IMR-90 (cell line): Measurements from ENCODE around the gene HEXD. TPM values are rescaled to one million over a fixed set of nuclear protein-coding genes. Genes with fewer than 3 reads are reported as not detected.

Experiments
- ATAC-seq: fragments of 200-7000 bp; cut with Tn5 transposase; 2 replicates; pipeline ENCODE4 v1.9.1; 2020; ENCODE audit warnings: low read depth, mild to moderate bottlenecking, moderate library complexity
- BruUV-seq: library from RNA; stranded (reverse); fragments of 400-500 nt; replicated peaks from 2 replicates; lab custom pipeline; 2021; lab: Mats Ljungman, UMichigan
- CTCF ChIA-PET: fragments of 300-600 bp; formaldehyde crosslinking; extraction: SDS; loops from one replicate; lab custom pipeline; 2021; ENCODE audit warnings: antibody characterized with exemption; lab: Yijun Ruan, JAX
- POLR2A ChIA-PET: fragments of 300-600 bp; sonication (Branson Sonifier 250); formaldehyde crosslinking; loops from one replicate; lab custom pipeline; 2022; ENCODE audit warnings: antibody characterized with exemption; ENCODE audit not compliant: unreplicated experiment; lab: Charles Lee
- DNase-seq: peaks from one replicate; pipeline ENCODE4 v3.0.0; 2013
- H2AFZ ChIP-seq: replicated peaks from 2 replicates; pipeline ENCODE3; 2013; ENCODE audit warnings: low read length, mild to moderate bottlenecking; ENCODE audit not compliant: poor library complexity
- H2AK5ac ChIP-seq: 2 replicates; pipeline ENCODE4 v1.6.1; 2013; ENCODE audit warnings: low read depth, low read length, inconsistent platforms
- H2AK9ac ChIP-seq: replicated peaks from 2 replicates; pipeline ENCODE3; 2013; ENCODE audit warnings: mild to moderate bottlenecking, low read depth, low read length, moderate library complexity; ENCODE audit not compliant: poor library complexity
- H2BK120ac ChIP-seq: 2 replicates; pipeline ENCODE4 v1.6.1; 2013; ENCODE audit warnings: low read depth, low read length, inconsistent platforms
- H2BK15ac ChIP-seq: 3 replicates; pipeline ENCODE4 v1.6.1; 2013; ENCODE audit warnings: low read depth, low read length, inconsistent platforms
- H2BK20ac ChIP-seq: 2 replicates; pipeline ENCODE4 v1.6.1; 2013; ENCODE audit warnings: low read depth, mild to moderate bottlenecking, inconsistent platforms, low read length, moderate library complexity
- H2BK5ac ChIP-seq: 2 replicates; pipeline ENCODE4 v1.6.1; 2013; ENCODE audit warnings: mild to moderate bottlenecking, low read depth, low read length, inconsistent platforms; ENCODE audit not compliant: poor library complexity, severe bottlenecking
- H3K14ac ChIP-seq: replicated peaks from 2 replicates; pipeline ENCODE4 v1.6.1; 2013; ENCODE audit warnings: low read depth, low read length, inconsistent platforms
- H3K18ac ChIP-seq: 2 replicates; pipeline ENCODE4 v1.6.1; 2013; ENCODE audit warnings: low read depth, low read length, control low read depth
- H3K23ac ChIP-seq: 2 replicates; pipeline ENCODE4 v1.6.1; 2013; ENCODE audit warnings: low read depth, low read length, inconsistent platforms
- H3K27ac ChIP-seq: 2 replicates; pipeline ENCODE4 v1.5.1; 2013; ENCODE audit warnings: mild to moderate bottlenecking, control low read depth, low read length; ENCODE audit not compliant: insufficient read depth
- H3K27me3 ChIP-seq: 2 replicates; pipeline ENCODE4 v1.6.1; 2013; ENCODE audit warnings: low read length; ENCODE audit not compliant: control insufficient read depth, insufficient read depth
- H3K36me3 ChIP-seq: 2 replicates; pipeline ENCODE4 v1.6.1; 2013; ENCODE audit warnings: low read length, mixed read lengths; ENCODE audit not compliant: control insufficient read depth, insufficient read depth
- H3K4ac ChIP-seq: 2 replicates; pipeline ENCODE4 v1.6.1; 2013; ENCODE audit warnings: low read depth, low read length, inconsistent platforms
- H3K4me1 ChIP-seq: 2 replicates; pipeline ENCODE4 v1.6.1; 2013; ENCODE audit warnings: low read length, mixed read lengths; ENCODE audit not compliant: control insufficient read depth, insufficient read depth
- H3K4me2 ChIP-seq: 2 replicates; pipeline ENCODE4 v1.6.1; 2013; ENCODE audit warnings: low read depth, mild to moderate bottlenecking, control low read depth, low read length, moderate library complexity
- H3K4me3 ChIP-seq: 2 replicates; pipeline ENCODE4 v1.5.1; 2013; ENCODE audit warnings: low read depth, mild to moderate bottlenecking, control low read depth, low read length, moderate library complexity; ENCODE audit not compliant: insufficient read depth
- H3K56ac ChIP-seq: 2 replicates; pipeline ENCODE4 v1.6.1; 2013; ENCODE audit warnings: low read length, inconsistent platforms; ENCODE audit not compliant: insufficient read depth; ENCODE audit errors: extremely low read depth
- H3K79me1 ChIP-seq, 2 experiments: 2 replicates each; pipeline ENCODE4 v1.6.1; 2013; ENCODE audit warnings: low read length in 2 of 2, inconsistent platforms in 1 of 2, low read depth in 1 of 2
- H3K9ac ChIP-seq: 2 replicates; pipeline ENCODE4 v1.6.1; 2013; ENCODE audit warnings: low read depth, low read length, control low read depth
- H3K9me1 ChIP-seq: 2 replicates; pipeline ENCODE4 v1.6.1; 2013; ENCODE audit warnings: low read length, inconsistent platforms; ENCODE audit not compliant: insufficient read depth
- H3K9me3 ChIP-seq: 2 replicates; pipeline ENCODE4 v1.6.1; 2013; ENCODE audit warnings: low read length; ENCODE audit not compliant: control insufficient read depth, insufficient read depth
- H4K20me1 ChIP-seq: 2 replicates; pipeline ENCODE4 v1.6.1; 2013; ENCODE audit warnings: low read length, inconsistent platforms; ENCODE audit not compliant: insufficient read depth
- H4K5ac ChIP-seq: 2 replicates; pipeline ENCODE4 v1.6.1; 2013; ENCODE audit warnings: mild to moderate bottlenecking, low read depth, low read length, control low read depth
- H4K8ac ChIP-seq, 2 experiments: 2 replicates each; pipeline ENCODE4 v1.6.1; 2013; ENCODE audit warnings: low read depth in 2 of 2, low read length in 2 of 2, control low read depth in 1 of 2, inconsistent platforms in 1 of 2
- H4K91ac ChIP-seq: 2 replicates; pipeline ENCODE4 v1.6.1; 2013; ENCODE audit warnings: low read depth, low read length, inconsistent platforms; ENCODE audit not compliant: insufficient read depth
- BHLHE40 ChIP-seq: fragments of 150-350 bp; IDR thresholded peaks from 2 replicates; pipeline ENCODE4 v1.6.1; 2016; ENCODE audit warnings: mild to moderate bottlenecking, low read depth, low read length
- CEBPB ChIP-seq: IDR thresholded peaks from 2 replicates; pipeline ENCODE4 v1.6.1; 2012; ENCODE audit warnings: low read depth, low read length, improper control_type of control experiment
- CHD1 ChIP-seq: IDR thresholded peaks from 2 replicates; pipeline ENCODE4 v1.6.1; 2012; ENCODE audit warnings: low read depth, low read length, improper control_type of control experiment
- CTCF ChIP-seq: conservative IDR thresholded peaks from 2 replicates; pipeline ENCODE4 v1.5.1; 2012; ENCODE audit warnings: mild to moderate bottlenecking, low read depth, low read length, improper control_type of control experiment
- ELK1 ChIP-seq: fragments of 150-350 bp; IDR thresholded peaks from 2 replicates; pipeline ENCODE4 v1.6.1; 2016; ENCODE audit warnings: low read depth, mild to moderate bottlenecking, low read length, moderate library complexity, borderline replicate concordance
- FOS ChIP-seq: fragments of 150-350 bp; IDR thresholded peaks from 2 replicates; pipeline ENCODE4 v1.6.1; 2016; ENCODE audit warnings: low read depth, low read length
- MAFK ChIP-seq: IDR thresholded peaks from 2 replicates; pipeline ENCODE4 v1.6.1; 2012; ENCODE audit warnings: low read depth, low read length, improper control_type of control experiment
- MAZ ChIP-seq: IDR thresholded peaks from 2 replicates; pipeline ENCODE4 v1.6.1; 2012; ENCODE audit warnings: low read depth, mild to moderate bottlenecking, low read length, improper control_type of control experiment, moderate library complexity, borderline replicate concordance
- MXI1 ChIP-seq: IDR thresholded peaks from 2 replicates; pipeline ENCODE4 v1.6.1; 2012; ENCODE audit warnings: low read depth, mild to moderate bottlenecking, low read length, moderate library complexity, borderline replicate concordance
- NFE2L2 ChIP-seq: fragments of 150-350 bp; IDR thresholded peaks from 2 replicates; pipeline ENCODE4 v1.6.1; 2016; ENCODE audit warnings: low read depth, mild to moderate bottlenecking, low read length
- POLR2A ChIP-seq: IDR thresholded peaks from 2 replicates; pipeline ENCODE4 v1.6.1; 2012; ENCODE audit warnings: mild to moderate bottlenecking, low read depth, low read length
- RAD21 ChIP-seq: IDR thresholded peaks from 2 replicates; pipeline ENCODE4 v1.6.1; 2012; ENCODE audit warnings: low read length, improper control_type of control experiment
- RCOR1 ChIP-seq: IDR thresholded peaks from 2 replicates; pipeline ENCODE4 v1.6.1; 2012; ENCODE audit warnings: mild to moderate bottlenecking, low read length, improper control_type of control experiment; ENCODE audit not compliant: insufficient replicate concordance
- RFX5 ChIP-seq: IDR thresholded peaks from 2 replicates; pipeline ENCODE4 v1.8.0; 2012; ENCODE audit warnings: low read depth, mild to moderate bottlenecking, low read length, moderate library complexity
- SMC3 ChIP-seq: fragments of 150-350 bp; IDR thresholded peaks from 2 replicates; pipeline ENCODE4 v1.6.1; 2016; ENCODE audit warnings: low read depth, mild to moderate bottlenecking, antibody characterized with exemption, low read length, moderate library complexity
- USF2 ChIP-seq: fragments of 150-350 bp; IDR thresholded peaks from 2 replicates; pipeline ENCODE4 v1.6.1; 2017; ENCODE audit warnings: mild to moderate bottlenecking, antibody characterized with exemption, low read length, low read depth
- WGBS, 2 experiments: methylation state at CpG; one replicate each; pipeline versions ENCODE4 v1.1.5 to v1.1.7; 2013; ENCODE audit warnings: missing lambda C conversion rate in 2 of 2; ENCODE audit not compliant: insufficient read length in 1 of 2; ENCODE audit errors: extremely low coverage in 2 of 2; 5-methylcytosine and 5-hydroxymethylcytosine counted together
- dilution Hi-C: fragments of 300-500 bp; cut with HindIII; formaldehyde crosslinking; loops from one replicate; pipeline ENCODE4 v1.14.3; 2018; ENCODE audit warnings: low sequenced_read_pairs; ENCODE audit not compliant: unreplicated experiment
- in situ Hi-C: fragments of 300-500 bp; cut with MboI; formaldehyde crosslinking; loops from 3 replicates; pipeline ENCODE4 v1.14.3; 2019; ENCODE audit warnings: low sequenced_read_pairs, inconsistent platforms, mixed read lengths
- intact Hi-C: fragments of 100-400 bp; cut with micrococcal nuclease; formaldehyde crosslinking; loops from 2 replicates; pipeline ENCODE4 v1.10.0; 2022
- polyA plus RNA-seq, 3 experiments: library from polyadenylated mRNA; depleted of rRNA; stranded (reverse); fragments of >200 nt; gene quantifications; 2 replicates each; pipeline ENCODE4 v1.2.3, GENCODE V29; 2012; ENCODE audit warnings: low replicate concordance in 1 of 3
- total RNA-seq: library from RNA; depleted of rRNA; stranded (reverse); fragments of >200 nt; gene quantifications from 2 replicates; pipeline ENCODE4 v1.2.3, GENCODE V29; 2012

The HEXD gene
- total and polyA plus RNA-seq, 2 of the 4 experiments (the other 2 are of a cell fraction) = 3.8 to 9.5 TPM

GRCh38 chr17:82402865-82403264, 15.3 kb upstream of the HEXD start:
- POLR2A ChIA-PET = no interaction called here
- TF ChIP-seq RCOR1 = no peak
- TF ChIP-seq CHD1 = no peak
- no peak for TF ChIP-seq MXI1
- no peak for TF ChIP-seq USF2
- TF ChIP-seq RFX5 = no peak
- TF ChIP-seq SMC3 = no peak
- TF ChIP-seq POLR2A = no peak
- TF ChIP-seq FOS = no peak
- no peak for TF ChIP-seq CEBPB
- TF ChIP-seq ELK1 = no peak
- no peak for TF ChIP-seq BHLHE40
- no peak for TF ChIP-seq MAZ
- no peak for TF ChIP-seq CTCF
- no peak for TF ChIP-seq MAFK
- TF ChIP-seq RAD21 = no peak
- TF ChIP-seq NFE2L2 = no peak
- Histone ChIP-seq H2BK5ac (no peak overlapping the region), H3K27ac (no peak overlapping the region), H3K4me3 (no peak overlapping the region), H3K4ac (no peak overlapping the region), H3K4me1 (peaks cover under 1% of the 10 kb centered on the region; the same call in 1 of the 2 replicates), H3K36me3 (peaks cover 6% of the 10 kb centered on the region; the same call in 1 of the 2 replicates), H4K8ac (no peak overlapping the region), H4K5ac (no peak overlapping the region), H4K20me1 (no peaks in the 10 kb centered on the region; the same call in 1 of the 2 replicates), H3K14ac (no peak overlapping the region), H3K79me1 (no peaks in the 10 kb centered on the region; a peak in 1 of 4 replicates), H3K9me1 (no peaks in the 10 kb centered on the region), H2AK5ac (no peak overlapping the region), H3K18ac (no peak overlapping the region), H3K9ac (no peak overlapping the region), H2AK9ac (no peak overlapping the region), H3K27me3 (no peaks in the 10 kb centered on the region), H2BK20ac (no peak overlapping the region), H2BK15ac (no peak overlapping the region), H2AFZ (no peak overlapping the region), H2BK120ac (no peak overlapping the region), H3K56ac (no peak overlapping the region), H4K91ac (no peak overlapping the region), H3K23ac (no peak overlapping the region), H3K9me3 (no peaks in the 10 kb centered on the region), H3K4me2 (no peak overlapping the region)
- no TSS peak for BruUV-seq
- in situ Hi-C loops (no loop called here), dilution Hi-C loops (no loop called here), intact Hi-C loops (no loop called here)
- CTCF ChIA-PET = no interaction called here
- DNase-seq (no peak), ATAC-seq (no peak)
- 96% methylated on average over 4 of the region's 7 CpGs; no CpG with 5 or more reads in 1 of the 2 experiments for WGBS, 2 experiments
